GM19099 (cell line): ENCODE results near the gene TMEM30A.

ENCODE experiments used
- POLR2A ChIP-seq: IDR thresholded peaks from 3 replicates; pipeline ENCODE4 v1.6.1; 2011; ENCODE audit warnings: low read depth; ENCODE audit not compliant: insufficient read length; ENCODE audit errors: extremely low read depth

TMEM30A gene

DNA sequence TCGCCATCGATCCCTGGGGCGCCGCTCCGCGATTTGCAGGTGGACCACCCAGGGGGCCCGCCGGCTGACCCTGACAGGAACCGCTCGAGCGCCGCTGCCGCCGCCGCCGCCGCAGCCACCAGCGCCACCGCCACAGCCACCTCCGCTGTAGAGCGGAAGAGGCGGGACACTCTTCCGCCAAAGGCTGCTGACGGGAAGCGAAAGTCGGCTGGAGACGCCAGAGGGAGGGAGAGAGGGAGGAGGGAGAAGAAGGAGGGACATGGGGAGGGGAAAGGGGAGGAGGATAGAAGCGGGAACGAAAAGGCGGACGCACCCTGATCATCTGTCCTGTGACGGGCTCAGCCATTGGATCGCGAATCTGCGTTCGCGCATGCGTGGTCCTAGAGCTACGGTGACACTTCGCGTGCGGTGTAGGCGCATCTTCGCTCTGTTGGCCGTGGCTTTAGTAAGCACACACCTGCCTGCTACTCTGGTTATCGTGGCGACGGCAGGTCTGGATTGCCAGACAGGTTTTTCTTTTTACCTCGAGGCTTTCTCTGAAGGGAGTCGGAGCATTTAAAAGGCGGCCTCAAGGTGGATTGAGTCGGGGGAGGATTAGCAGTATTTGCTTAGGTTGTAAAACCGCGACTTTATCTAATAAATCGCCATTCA is at the start of gene TMEM30A:
TSS of gene TMEM30A (minus strand) at position 161 of the 651 bp plus-strand sequence. CDS start at position 7, 154 bp downstream.
- TF ChIP-seq POLR2A = peak; percentile 98

- no peak for TF ChIP-seq POLR2A
Measured at GRCh38 chr6:75333676-75334200, 49.1 kb upstream of the TMEM30A start.

DNA sequence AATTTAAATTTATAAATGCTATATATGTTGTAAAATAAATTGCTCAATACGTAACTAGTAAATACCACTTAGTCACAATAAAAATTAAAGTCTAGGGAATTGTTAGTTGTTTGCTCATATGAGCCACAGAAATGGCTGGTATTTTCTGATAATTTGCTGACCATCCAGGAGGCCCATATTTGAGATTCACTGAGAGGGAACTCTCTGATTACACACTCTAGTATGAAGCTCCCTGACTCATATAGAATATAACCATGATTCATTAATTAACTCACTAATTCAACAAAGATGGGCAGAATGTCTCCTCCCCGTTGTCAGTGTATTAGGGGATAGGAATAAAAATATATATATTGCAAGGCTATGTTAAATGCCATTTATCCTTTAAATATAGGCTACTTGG is 46.6 kb upstream of the TMEM30A start:
- no peak for TF ChIP-seq POLR2A

- no peak for TF ChIP-seq POLR2A
Measured at GRCh38 chr6:75329703-75330102, 45.1 kb upstream of the TMEM30A start.

DNA sequence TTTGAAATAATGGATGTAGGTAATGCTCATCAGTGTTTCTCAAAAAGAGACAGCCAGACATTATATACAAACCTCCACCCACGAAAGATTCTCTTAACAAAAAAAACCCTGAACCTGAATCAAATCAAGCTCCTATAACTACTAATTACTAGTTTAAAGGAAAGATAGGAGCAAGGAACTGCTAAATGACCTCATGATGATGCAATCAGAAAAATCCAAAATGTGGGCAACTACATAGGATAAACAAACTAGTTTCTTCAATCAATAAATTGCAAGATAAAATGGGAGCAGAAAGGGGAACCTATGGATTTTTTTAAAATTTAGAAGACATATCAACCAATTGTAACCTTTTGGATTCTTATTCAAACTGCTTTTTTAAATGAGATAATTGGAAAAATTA is 43.2 kb upstream of the TMEM30A start:
- no peak for TF ChIP-seq POLR2A

- no peak for TF ChIP-seq POLR2A
Measured at GRCh38 chr6:75326557-75327258, 42.1 kb upstream of the TMEM30A start.

DNA sequence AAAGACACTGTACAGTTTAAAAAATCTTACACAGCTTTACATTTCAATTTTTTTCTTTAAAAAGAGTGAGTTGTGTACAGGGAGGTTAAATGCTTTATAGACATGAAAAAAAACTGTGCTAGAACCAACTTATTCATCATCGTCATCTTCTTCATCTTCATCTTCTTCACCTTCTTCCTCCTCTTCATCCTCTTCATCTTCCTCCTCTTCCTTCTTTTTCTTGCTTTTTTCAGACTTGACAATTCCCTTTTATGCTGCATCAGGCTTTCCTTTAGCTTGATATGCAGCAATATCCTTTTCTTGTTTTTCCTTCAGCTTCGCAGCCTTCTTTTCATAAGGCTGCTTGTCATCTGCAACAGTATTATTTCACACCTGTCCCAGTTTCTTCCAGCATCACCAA is 34.3 kb upstream of the TMEM30A start:
- no peak for TF ChIP-seq POLR2A

GRCh38 chr6:75317503-75318206 is 33.1 kb upstream of the TMEM30A start:
- no peak for TF ChIP-seq POLR2A

- no peak for TF ChIP-seq POLR2A
Measured at GRCh38 chr6:75315978-75316377, 31.4 kb upstream of the TMEM30A start.

DNA sequence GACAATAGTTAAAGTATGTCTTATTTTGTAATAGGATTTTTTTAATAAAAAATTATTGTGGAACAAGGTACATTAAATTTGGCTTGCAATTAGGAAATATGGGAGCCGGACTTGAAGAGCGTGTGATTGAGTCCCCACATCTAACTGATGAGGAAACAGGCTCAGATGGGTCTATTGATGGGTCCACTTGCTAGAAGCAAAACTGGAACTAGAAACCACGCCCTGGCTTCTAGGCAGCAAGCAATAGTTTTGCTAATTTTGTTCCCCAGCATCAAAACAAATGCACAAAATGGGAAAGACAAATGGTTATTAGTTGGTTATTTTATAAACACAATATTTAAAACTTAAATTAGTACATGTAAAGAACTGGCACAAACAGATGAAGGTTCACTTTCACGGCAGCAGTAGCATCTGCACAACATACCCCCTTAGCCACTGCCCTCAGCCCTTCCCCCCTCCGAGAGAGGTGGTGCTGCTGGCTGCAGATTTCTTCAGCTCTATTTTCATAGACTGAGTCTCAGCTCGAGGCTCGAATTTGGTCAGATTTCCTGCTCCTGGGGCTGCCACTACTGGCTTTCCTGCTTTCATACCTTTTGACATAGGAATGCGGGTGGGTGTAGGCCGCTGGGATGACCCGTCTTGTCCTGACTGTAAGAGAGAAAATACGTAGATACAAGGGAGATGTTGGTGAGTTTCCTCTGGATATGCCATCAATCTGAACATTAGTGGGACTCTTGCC is 23.8 kb upstream of the TMEM30A start:
- no peak for TF ChIP-seq POLR2A

DNA sequence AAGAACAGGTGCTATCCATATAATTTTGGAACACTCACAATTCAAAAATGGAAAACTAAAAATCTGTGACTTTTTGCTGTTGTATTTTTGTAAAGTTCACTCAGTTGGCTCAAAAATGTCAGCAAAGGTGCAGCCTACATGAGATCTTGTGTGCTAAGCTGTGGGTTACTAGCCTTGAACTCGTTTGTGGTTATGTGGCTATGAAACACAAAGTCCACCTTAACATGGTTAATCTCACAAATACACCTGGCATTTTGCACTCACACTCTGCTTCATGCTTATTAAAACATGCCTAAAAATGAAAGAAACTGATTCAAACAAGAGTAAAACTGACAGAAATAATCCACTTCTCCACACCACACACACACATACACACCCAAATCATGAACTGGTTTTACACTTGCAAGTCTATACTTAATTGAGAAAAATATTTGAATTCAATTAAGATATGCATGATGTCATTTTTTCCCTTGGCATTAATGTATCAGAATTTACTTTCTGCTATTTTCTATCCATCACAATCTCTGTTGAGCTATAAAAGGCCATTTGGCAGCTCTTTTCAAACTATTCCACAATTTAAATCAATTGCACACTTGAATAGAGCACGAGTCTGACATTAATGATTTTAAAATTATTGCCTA is 22.9 kb upstream of the TMEM30A start:
- no peak for TF ChIP-seq POLR2A

- no peak for TF ChIP-seq POLR2A
Measured at GRCh38 chr6:75306064-75306463, 21.5 kb upstream of the TMEM30A start.

DNA sequence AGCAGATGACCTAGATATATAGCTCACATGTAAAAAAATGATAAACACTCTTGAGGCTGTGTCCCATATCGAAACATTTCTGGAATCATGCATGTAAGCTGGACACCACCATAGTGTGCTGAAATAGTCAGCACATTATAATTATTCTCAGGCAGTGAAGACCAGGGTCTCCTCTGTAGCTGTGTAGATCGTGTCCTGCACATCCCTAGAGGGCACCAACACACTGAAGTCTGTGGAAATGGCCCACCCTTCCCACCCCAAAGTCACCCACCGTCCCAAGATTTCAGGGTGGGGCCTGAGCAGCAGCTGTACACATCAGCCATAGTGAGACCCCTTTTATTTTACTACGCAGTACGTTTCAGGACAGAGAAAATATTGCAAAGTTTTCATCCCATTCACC is 21.0 kb upstream of the TMEM30A start:
- no peak for TF ChIP-seq POLR2A

GRCh38 chr6:75302280-75302679 is 17.7 kb upstream of the TMEM30A start:
- TF ChIP-seq POLR2A = no peak
